GM12892 (cell line): Measurements from ENCODE around the gene IQGAP2.
A peak's percentile ranks its signal among the peaks of the same experiment; 100 is the strongest.
"Not testable (repeated sequence)": the region's sequence is repeated elsewhere in the genome, so short reads cannot be mapped to it uniquely, and the experiment has no call there.

Source experiments
- DNase-seq: peaks from one replicate; pipeline ENCODE4 v3.0.0; 2011; ENCODE audit not compliant: insufficient read length
- FAIRE-seq: peaks from 2 replicates; lab custom pipeline; 2011; peaks lifted over from hg19 to GRCh38; lab: Jason Lieb, UNC
- POLR2A ChIP-seq: IDR thresholded peaks from 2 replicates; pipeline ENCODE4 v1.6.1; 2011; ENCODE audit warnings: low read depth, low read length, control low read depth
- POLR2AphosphoS5 ChIP-seq: IDR thresholded peaks from 2 replicates; pipeline ENCODE4 v1.6.1; 2011; ENCODE audit warnings: low read depth, low read length, control low read depth
- TAF1 ChIP-seq: IDR thresholded peaks from 2 replicates; pipeline ENCODE4 v1.6.1; 2011; ENCODE audit warnings: low read depth, mild to moderate bottlenecking, control low read depth, low read length, borderline replicate concordance

The IQGAP2 gene

DNA sequence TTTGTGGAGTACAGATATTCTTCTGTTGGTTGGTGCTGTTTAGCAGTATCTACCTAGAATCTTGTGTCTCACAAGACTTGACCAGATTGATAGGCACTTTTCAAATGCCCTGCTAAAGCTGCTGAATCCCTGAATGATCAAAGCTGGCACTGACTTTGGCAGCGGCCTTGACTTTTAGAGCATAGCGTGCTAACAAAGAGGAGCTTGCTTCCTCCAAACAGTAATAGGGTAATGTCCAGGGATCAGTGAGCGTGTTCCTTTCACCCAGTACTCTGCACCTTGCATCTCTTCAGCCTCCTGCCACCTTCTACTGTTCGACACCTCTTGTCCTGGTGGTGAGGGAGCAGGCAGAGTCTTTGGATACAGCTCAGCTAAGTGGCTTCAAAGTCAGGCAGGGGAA, 100.8 kb downstream of the IQGAP2 start:
- TF ChIP-seq TAF1 (no peak), POLR2AphosphoS5 (no peak), POLR2A (no peak)
- no peak for DNase-seq
- FAIRE-seq: no peak

GRCh38 chr5:76504901-76505564, 101.9 kb downstream of the IQGAP2 start:
- FAIRE-seq (no peak), DNase-seq (no peak)
- TF ChIP-seq POLR2AphosphoS5 (no peak), TAF1 (no peak), POLR2A (no peak)

DNA sequence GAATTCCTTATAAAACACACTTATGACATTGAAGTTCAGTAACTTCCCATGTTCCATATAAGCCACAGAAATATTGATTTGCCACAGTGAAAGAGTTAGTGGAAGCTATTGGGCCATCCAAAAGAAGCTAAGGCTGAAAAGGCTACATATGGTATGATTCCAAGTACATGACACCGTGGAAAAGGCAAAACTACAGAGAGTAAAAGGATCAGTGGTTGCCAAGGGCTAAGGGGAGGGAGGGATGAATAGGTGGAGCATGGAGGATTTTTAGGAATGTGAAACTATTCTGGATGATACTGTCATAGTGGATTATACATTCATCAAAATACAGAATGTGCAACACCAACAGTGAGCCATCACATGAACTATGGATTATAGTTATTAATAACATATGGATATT, 110.4 kb downstream of the IQGAP2 start:
- DNase-seq (no peak), FAIRE-seq (no peak)
- no peak for TF ChIP-seq POLR2AphosphoS5
- no peak for TF ChIP-seq POLR2A
- no peak for TF ChIP-seq TAF1

DNA sequence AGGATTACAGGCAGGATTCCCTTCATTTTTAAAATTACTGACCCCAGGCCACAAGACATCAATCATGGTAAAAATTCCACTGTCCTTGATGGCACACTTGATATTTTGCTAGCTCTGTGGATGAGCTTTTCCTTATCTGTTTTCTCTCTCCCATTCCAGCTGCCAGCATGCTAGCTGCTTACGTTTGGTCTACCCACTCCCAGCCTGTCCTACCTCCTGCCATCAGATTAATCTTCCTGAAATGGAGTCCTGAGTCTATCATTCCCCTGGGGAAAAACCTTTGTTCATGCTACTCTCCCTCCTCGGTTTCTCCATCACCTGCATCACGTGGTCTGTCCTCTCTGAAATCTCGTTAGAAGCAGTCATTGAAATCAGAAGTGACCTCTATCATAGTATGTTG, 111.2 kb downstream of the IQGAP2 start:
- no peak for FAIRE-seq
- TF ChIP-seq POLR2A: no peak
- no peak for TF ChIP-seq TAF1
- TF ChIP-seq POLR2AphosphoS5: no peak
- no peak for DNase-seq

- no peak for FAIRE-seq
- DNase-seq: no peak
- TF ChIP-seq TAF1 (no peak), POLR2A (no peak), POLR2AphosphoS5 (no peak)
Measured at GRCh38 chr5:76514713-76515112, 111.6 kb downstream of the IQGAP2 start.

DNA sequence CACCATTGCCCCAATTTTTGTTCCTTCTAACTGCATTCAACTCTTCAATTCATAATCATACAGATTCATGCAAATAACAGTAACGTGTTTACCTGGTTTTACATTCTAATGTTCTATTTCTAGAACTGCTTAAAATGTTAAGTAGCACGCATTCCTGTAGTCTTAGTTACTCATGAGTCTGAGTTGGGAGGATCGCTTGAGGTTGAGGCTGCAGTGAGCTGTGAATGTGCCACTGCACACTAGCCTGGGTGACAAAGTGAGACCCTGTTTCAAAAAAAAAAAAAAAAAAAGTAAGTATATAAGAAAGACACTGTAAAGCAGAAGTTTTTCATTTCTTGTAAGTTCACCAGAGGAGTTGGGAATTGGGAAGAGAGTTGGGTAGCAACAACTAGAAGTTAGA, 114.2 kb downstream of the IQGAP2 start:
- TF ChIP-seq POLR2A (no peak), POLR2AphosphoS5 (no peak), TAF1 (no peak)
- DNase-seq (no peak), FAIRE-seq (no peak)

DNA sequence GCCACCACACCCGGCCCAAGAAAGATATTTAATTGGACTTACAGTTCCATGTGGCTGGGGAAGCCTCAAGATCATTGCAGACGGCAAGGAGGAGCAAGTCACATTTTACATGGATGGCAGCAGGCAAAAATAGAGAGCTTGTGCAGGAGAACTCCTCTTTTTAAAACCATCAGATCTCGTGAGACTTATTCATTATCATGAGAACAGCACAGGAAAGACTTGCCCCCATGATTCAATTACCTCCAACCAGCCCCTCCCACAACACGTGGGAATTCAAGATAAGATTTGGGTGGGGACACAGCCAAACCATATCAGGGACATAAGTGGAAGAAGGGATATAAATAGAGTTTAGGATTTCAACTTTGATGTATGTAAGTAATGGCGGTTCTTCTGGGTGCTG, 115.2 kb downstream of the IQGAP2 start:
- FAIRE-seq, DNase-seq: not testable (repeated sequence)

- FAIRE-seq (peak; percentile 81), DNase-seq (peak; percentile 21)
- no peak for TF ChIP-seq TAF1
- no peak for TF ChIP-seq POLR2AphosphoS5
- no peak for TF ChIP-seq POLR2A
Measured at GRCh38 chr5:76521240-76521758, 118.2 kb downstream of the IQGAP2 start.

DNA sequence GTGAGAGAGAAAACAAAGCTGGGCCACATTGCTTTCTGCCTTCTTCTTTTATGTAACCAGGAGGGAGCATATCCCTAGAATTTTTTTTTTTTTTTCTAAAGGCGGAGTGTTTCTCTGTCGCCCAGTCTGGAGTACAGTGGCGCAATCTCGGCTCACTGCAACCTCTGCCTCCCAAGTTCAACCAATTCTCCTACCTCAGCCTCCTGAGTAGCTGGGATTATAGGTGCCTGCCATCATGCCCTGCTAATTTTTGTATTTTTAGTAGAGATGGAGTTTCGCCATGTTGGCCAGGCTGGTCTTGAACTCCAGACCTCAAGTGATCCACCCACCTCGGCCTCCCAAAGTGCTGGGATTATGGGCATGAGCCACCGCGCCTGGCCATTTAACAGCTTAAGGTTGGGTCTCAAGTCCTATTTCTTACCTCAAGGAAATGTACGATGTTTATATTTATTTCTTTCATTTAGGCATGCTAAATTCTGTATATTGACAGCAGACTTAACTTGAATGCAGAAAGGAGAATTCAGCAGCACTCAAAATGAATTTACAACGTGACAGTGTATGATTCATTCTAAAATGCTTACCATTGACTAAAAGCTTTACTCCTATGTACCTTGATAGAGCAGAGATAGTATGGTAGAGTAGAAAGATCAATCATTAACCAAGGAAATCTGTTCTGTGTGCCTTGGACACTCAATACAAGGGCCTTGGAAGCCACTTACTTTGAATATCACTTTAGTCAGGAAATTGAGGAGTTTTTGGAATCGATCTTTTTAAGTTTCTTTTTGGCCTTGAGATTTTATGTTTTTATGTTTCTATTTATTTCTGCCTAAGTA, 119.2 kb downstream of the IQGAP2 start:
- DNase-seq (no peak), FAIRE-seq (peak; percentile 5)
- no peak for TF ChIP-seq POLR2A
- no peak for TF ChIP-seq POLR2AphosphoS5
- TF ChIP-seq TAF1: no peak

GRCh38 chr5:76524101-76524835, 121.2 kb downstream of the IQGAP2 start:
- no peak for TF ChIP-seq POLR2AphosphoS5
- no peak for TF ChIP-seq TAF1
- no peak for TF ChIP-seq POLR2A
- FAIRE-seq (no peak), DNase-seq (no peak)

GRCh38 chr5:76524868-76525267, 121.8 kb downstream of the IQGAP2 start:
- TF ChIP-seq TAF1 (no peak), POLR2A (no peak), POLR2AphosphoS5 (no peak)
- FAIRE-seq (no peak), DNase-seq (no peak)
